Adipose tissue (tissue), 3 donors: ENCODE data around the gene SPDYE1. TPM values are rescaled to one million over a fixed set of nuclear protein-coding genes. Genes with fewer than 3 reads are reported as not detected.
"Not testable (repeated sequence)": the region's sequence is repeated elsewhere in the genome, so short reads cannot be mapped to it uniquely, and the experiment has no call there.

ENCODE experiments used
- H3K27ac ChIP-seq: one replicate; pipeline ENCODE4 v1.5.1; 2013; ENCODE audit warnings: low read depth, low read length
- WGBS, 3 donors: extraction: QIAGEN DNeasy Blood & Tissue Kit; methylation state at CpG; one replicate each; pipeline ENCODE4 v1.1.7; 2013; 5-methylcytosine and 5-hydroxymethylcytosine counted together
- polyA plus RNA-seq, 3 donors: library from polyadenylated mRNA; stranded (reverse); fragments of 200-250 nt; gene quantifications; one replicate each; pipeline ENCODE4 v1.2.3, GENCODE V29; 2013
- donor health status: healthy with polysubstance abuse.
- donor health status: Bipolar disorder and iron deficiency.
- donor health status: healthy.

SPDYE1 gene
- under 1 TPM in 1 of 3 donors, not detected in 2; 0.03 TPM for polyA plus RNA-seq

GRCh38 chr7:43997532-43997931, at the start of gene SPDYE1:
TSS of gene SPDYE1 (plus strand) at chr7:43997897. CDS start at chr7:43999950, 2,053 bp downstream.
- not testable (repeated sequence) for H3K27ac ChIP-seq
- 93 to 97% (median 97%) methylated on average over 3 of the region's 3 CpGs for WGBS, 3 donors

- H3K27ac ChIP-seq: no peak overlapping the region
- WGBS, 3 donors: 85 to 90% (median 90%) methylated on average over 3 of the region's 3 CpGs
Measured at GRCh38 chr7:43952028-43952427, 45.7 kb upstream of the SPDYE1 start.

GRCh38 chr7:43953071-43953470, 44.6 kb upstream of the SPDYE1 start:
- H3K27ac ChIP-seq: no peak overlapping the region
- WGBS, 3 donors: 94 to 97% (median 95%) methylated on average over 5 of the region's 5 CpGs

GRCh38 chr7:43954524-43955228, 43.0 kb upstream of the SPDYE1 start:
- H3K27ac ChIP-seq: no peak overlapping the region
- WGBS, 3 donors: 52 to 75% (median 75%) methylated on average over 3 of the region's 3 CpGs

GRCh38 chr7:43956027-43956426, 41.7 kb upstream of the SPDYE1 start:
- H3K27ac ChIP-seq: no peak overlapping the region
- 70 to 77% (median 73%) methylated on average over 3 of the region's 3 CpGs for WGBS, 3 donors

GRCh38 chr7:43960933-43961332, 36.8 kb upstream of the SPDYE1 start:
- WGBS, 3 donors: 14 to 49% (median 23%) methylated on average over 1 of the region's 1 CpG

GRCh38 chr7:43966392-43966791, 31.3 kb upstream of the SPDYE1 start:
- 91 to 99% (median 92%) methylated on average over 3 of the region's 3 CpGs for WGBS, 3 donors
- H3K27ac ChIP-seq: not testable (repeated sequence)

More at GRCh38 chr7:43960933-43961332, 36.8 kb upstream of the SPDYE1 start:
- no peak overlapping the region for H3K27ac ChIP-seq

DNA sequence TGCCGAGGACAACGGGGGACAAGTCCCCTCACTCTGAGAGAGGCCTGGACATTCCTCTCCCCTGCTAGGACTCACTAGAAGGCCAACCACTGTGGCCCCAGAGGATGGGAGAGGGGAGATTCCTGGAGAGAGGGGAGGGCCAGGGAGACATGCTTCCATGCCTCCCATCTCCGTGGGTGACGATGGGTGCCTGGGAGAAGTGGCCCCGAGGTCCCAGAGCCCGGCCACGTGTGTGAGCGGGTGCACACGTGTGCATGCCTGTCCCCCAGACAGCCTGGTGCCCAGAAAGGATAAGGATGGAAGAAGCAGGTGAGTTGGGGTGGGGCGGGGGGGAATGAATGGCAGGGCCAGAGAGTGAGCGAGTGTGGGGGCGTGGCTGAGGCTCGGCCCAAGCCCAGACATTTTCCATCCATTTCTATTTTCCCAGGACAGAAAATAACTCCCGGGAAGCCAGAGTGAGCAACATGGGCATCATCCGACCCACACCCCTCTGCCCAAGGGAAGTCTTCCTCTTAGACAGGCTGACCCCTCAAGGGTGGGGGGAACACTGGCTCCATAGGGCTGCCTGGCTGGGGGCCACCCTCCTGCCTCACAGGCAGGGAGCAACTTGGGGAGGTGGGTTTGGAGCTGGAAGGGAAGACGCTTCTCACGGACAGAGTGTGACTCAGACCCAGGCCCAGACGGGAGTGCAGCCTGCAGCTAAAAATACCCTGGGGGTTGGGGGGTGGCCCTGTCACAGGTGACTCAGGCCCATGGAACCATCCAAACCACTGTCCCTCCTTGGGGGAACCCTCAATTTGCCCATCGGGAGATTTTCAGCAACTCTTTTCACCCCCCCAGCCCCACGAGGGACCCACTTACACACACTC, 29.3 kb upstream of the SPDYE1 start:
- H3K27ac ChIP-seq: not testable (repeated sequence)
- whole genome bisulfite sequencing, 3 donors: 85 to 90% (median 86%) methylated on average over 11 to 17 of the region's 20 CpGs

- not testable (repeated sequence) for H3K27ac ChIP-seq
- WGBS, 3 donors: 88 to 97% (median 94%) methylated on average over 5 to 11 of the region's 11 CpGs
Measured at GRCh38 chr7:43969586-43969985, 28.1 kb upstream of the SPDYE1 start.

DNA sequence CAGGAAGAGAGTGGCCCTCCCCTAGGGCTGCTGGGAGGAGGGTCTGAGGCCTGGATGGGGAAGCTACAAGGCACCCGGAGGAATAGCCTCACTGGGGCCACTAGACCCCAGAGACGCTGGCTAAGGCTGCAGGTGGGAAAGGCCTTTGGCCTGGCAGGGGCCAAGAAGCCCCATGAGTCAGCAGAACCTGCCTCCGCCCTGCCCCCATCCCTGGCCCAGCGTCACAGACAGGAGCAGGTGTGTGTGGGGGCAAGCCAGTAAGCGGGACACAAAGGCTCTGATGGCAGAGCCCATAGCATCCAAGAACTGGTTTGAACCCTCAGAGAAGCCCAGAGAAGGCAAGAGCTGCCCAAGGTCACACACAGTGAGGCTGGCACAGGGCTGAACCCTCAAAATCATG, 27.0 kb upstream of the SPDYE1 start:
- not testable (repeated sequence) for H3K27ac ChIP-seq
- 82 to 87% (median 83%) methylated on average over 3 of the region's 5 CpGs for WGBS, 3 donors

GRCh38 chr7:43974033-43974573, 23.6 kb upstream of the SPDYE1 start:
- 82 to 86% (median 85%) methylated on average over 4 to 7 of the region's 8 CpGs for WGBS, 3 donors
- not testable (repeated sequence) for H3K27ac ChIP-seq

GRCh38 chr7:43974725-43975482, 22.8 kb upstream of the SPDYE1 start:
- H3K27ac ChIP-seq: not testable (repeated sequence)
- WGBS, 3 donors: 69 to 79% (median 76%) methylated on average over 10 of the region's 10 CpGs

GRCh38 chr7:43977525-43977924, 20.2 kb upstream of the SPDYE1 start:
- H3K27ac ChIP-seq: no peak overlapping the region
- 89 to 100% (median 100%) methylated on average over 1 of the region's 1 CpG for WGBS, 3 donors

DNA sequence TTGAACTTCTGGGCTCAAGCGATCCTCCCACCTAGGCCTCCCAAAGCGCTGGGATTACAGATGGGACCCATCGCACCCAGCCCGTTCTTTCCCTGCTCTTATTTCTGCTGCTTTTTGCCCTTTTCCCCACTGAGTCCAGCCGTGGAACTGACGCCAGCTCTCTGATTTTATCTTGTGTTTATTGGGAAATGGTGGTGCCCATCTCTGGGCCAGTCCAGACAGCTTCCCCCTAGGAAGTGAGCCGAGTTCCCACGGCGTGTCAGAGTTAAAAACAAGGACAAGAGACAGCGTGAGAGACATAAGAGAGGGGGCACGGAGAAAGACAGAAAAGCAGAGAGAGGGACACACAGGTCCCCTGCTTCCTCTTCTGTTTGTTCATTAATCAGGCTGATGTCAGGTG, 19.6 kb upstream of the SPDYE1 start:
- 78 to 96% (median 82%) methylated on average over 11 of the region's 11 CpGs for WGBS, 3 donors
- H3K27ac ChIP-seq: not testable (repeated sequence)

GRCh38 chr7:43982848-43983247, 14.8 kb upstream of the SPDYE1 start:
- not testable (repeated sequence) for H3K27ac ChIP-seq
- WGBS, 3 donors: no CpG with 5 or more reads among the region's 6 CpGs

- not testable (repeated sequence) for H3K27ac ChIP-seq
- 67 to 100% (median 78%) methylated on average over 1 of the region's 2 CpGs for WGBS, 3 donors
Measured at GRCh38 chr7:43983736-43984135, 14.0 kb upstream of the SPDYE1 start.

- H3K27ac ChIP-seq: not testable (repeated sequence)
- 20 to 26% (median 25%) methylated on average over 14 to 29 of the region's 33 CpGs for WGBS, 3 donors
Measured at GRCh38 chr7:43985904-43986864, 11.5 kb upstream of the SPDYE1 start.
